K562 (cell line): ENCODE measurements around the gene ADM5.

Source experiments
- ARNT ChIP-seq, 2 experiments: fragments of 450-650 bp; IDR thresholded peaks; 2 replicates each; pipeline ENCODE4 v1.6.1; 2016; ENCODE audit warnings: mild to moderate bottlenecking in 1 of 2
- ATF3 ChIP-seq, 2 experiments: fragments of 450-650 bp in 1 of 2; sonication (generic) in 1 of 2; formaldehyde crosslinking in 1 of 2; IDR thresholded peaks in 1 of 2; conservative IDR thresholded peaks in 1 of 2; 2 replicates each; pipeline versions ENCODE4 v1.6.1 to v1.8.1; 2016 to 2023; ENCODE audit warnings: mild to moderate bottlenecking in 2 of 2, moderate library complexity in 2 of 2, inconsistent platforms in 1 of 2, missing genetic modification reagents in 1 of 2
- CTCF ChIP-seq, 3 experiments: IDR thresholded peaks in 2 of 3; conservative IDR thresholded peaks in 1 of 3; 2 replicates each; pipeline ENCODE4 v1.5.1; 2011 to 2012; ENCODE audit warnings: low read length in 3 of 3, mild to moderate bottlenecking in 3 of 3, control low read depth in 2 of 3, improper control_type of control experiment in 1 of 3, inconsistent platforms in 1 of 3, low read depth in 1 of 3, mixed read lengths in 1 of 3, moderate library complexity in 1 of 3; ENCODE audit not compliant: insufficient read depth in 2 of 3
- EP300 ChIP-seq: IDR thresholded peaks from 2 replicates; pipeline ENCODE4 v1.6.1; 2012; ENCODE audit warnings: low read length, improper control_type of control experiment
- FOSL1 ChIP-seq: fragments of 200-800 bp; sonication (Bioruptor generic); conservative IDR thresholded peaks from 2 replicates; pipeline ENCODE4 v1.6.1; 2016; ENCODE audit warnings: missing genetic modification characterization, missing compliant biosample characterization
- HDAC2 ChIP-seq: fragments of 450-650 bp; IDR thresholded peaks from 2 replicates; pipeline ENCODE4 v1.6.1; 2016; ENCODE audit warnings: mild to moderate bottlenecking
- HMGN3 ChIP-seq: IDR thresholded peaks from 2 replicates; pipeline ENCODE4 v1.6.1; 2011; ENCODE audit warnings: borderline replicate concordance, low read depth, mild to moderate bottlenecking, mixed read lengths, low read length; ENCODE audit not compliant: insufficient read length; ENCODE audit errors: extremely low read depth
- RFX5 ChIP-seq: IDR thresholded peaks from 2 replicates; pipeline ENCODE4 v1.6.1; 2011; ENCODE audit warnings: low read depth, mild to moderate bottlenecking, improper control_type of control experiment, low read length
- SMC3 ChIP-seq: conservative IDR thresholded peaks from 2 replicates; pipeline ENCODE4 v1.6.1; 2011; ENCODE audit warnings: low read depth, low read length, improper control_type of control experiment; ENCODE audit not compliant: insufficient read depth
- STAT5A ChIP-seq: IDR thresholded peaks from 2 replicates; pipeline ENCODE4 v1.6.1; 2012; ENCODE audit warnings: low read length, inconsistent platforms, borderline replicate concordance
- TAF1 ChIP-seq: IDR thresholded peaks from 2 replicates; pipeline ENCODE4 v1.6.1; 2011; ENCODE audit warnings: mild to moderate bottlenecking, low read length, moderate library complexity; ENCODE audit not compliant: insufficient read depth, control insufficient read depth, severe bottlenecking; ENCODE audit errors: extremely low read depth
- YY1 ChIP-seq, 3 experiments: IDR thresholded peaks; 2 replicates each; pipeline ENCODE4 v1.6.1; 2011; ENCODE audit warnings: low read length in 2 of 3, mild to moderate bottlenecking in 2 of 3, moderate library complexity in 2 of 3, borderline replicate concordance in 1 of 3, control low read depth in 1 of 3, low read depth in 1 of 3; ENCODE audit not compliant: insufficient read depth in 3 of 3, insufficient replicate concordance in 2 of 3, control insufficient read depth in 1 of 3, insufficient read length in 1 of 3; ENCODE audit errors: extremely low read depth in 1 of 3
- ZFP36 ChIP-seq: fragments of 150-350 bp; IDR thresholded peaks from 2 replicates; pipeline ENCODE4 v1.6.1; 2018; ENCODE audit warnings: low read length, low read depth; ENCODE audit not compliant: partially characterized antibody
- ZNF444 ChIP-seq: fragments of 250-450 bp; sonication (Bioruptor Pico); IDR thresholded peaks from 2 replicates; pipeline ENCODE4 v1.4.0; 2020; ENCODE audit warnings: mild to moderate bottlenecking, moderate library complexity

- TF ChIP-seq ZFP36 (no peak), HDAC2 (no peak), ZNF444 (no peak), CTCF (IDR thresholded peaks at IDR 0.05 in 2 of 3, conservative IDR thresholded peaks at IDR 0.05 in 1 of 3; ENCODE audit: insufficient read depth in 2 of 3, low read depth in 1 of 3, low read length in 3 of 3) (no peak), HMGN3 (no peak), SMC3 (no peak), STAT5A (no peak), EP300 (no peak), FOSL1 (tag) (no peak), ARNT (IDR thresholded peaks at IDR 0.05) (no peak), ATF3 (IDR thresholded peaks at IDR 0.05) (no peak), ATF3 (CRISPR knock-in tag; conservative IDR thresholded peaks at IDR 0.05) (no peak), YY1 (IDR thresholded peaks at IDR 0.05; ENCODE audit: borderline replicate concordance in 1 of 3, control insufficient read depth in 1 of 3, extremely low read depth in 1 of 3, insufficient read depth in 3 of 3, insufficient read length in 1 of 3, insufficient replicate concordance in 2 of 3, low read depth in 1 of 3, low read length in 2 of 3) (no peak), TAF1 (no peak), RFX5 (no peak)
Observed at GRCh38 chr19:49679771-49680413, 9.5 kb upstream of the ADM5 start.
